H1 (cell line): ENCODE data around the gene PGAP2. TPM values are rescaled to one million over a fixed set of nuclear protein-coding genes. Genes with fewer than 3 reads are reported as not detected.

Source experiments
- ASH2L ChIP-seq: fragments of 200-600, 300-600 bp; sonication (generic); IDR thresholded peaks from one replicate; pipeline ENCODE4 v1.7.1; 2017; ENCODE audit warnings: low read length
- CBX8 ChIP-seq: fragments of 300-800, 300-1000 bp; sonication (generic); IDR thresholded peaks from 2 replicates; pipeline ENCODE4 v1.7.1; 2016; ENCODE audit warnings: low read depth, low read length, borderline replicate concordance
- CEBPB ChIP-seq: IDR thresholded peaks from 2 replicates; pipeline ENCODE4 v1.6.1; 2012; ENCODE audit warnings: low read depth, low read length
- ZNF274 ChIP-seq: IDR thresholded peaks from 2 replicates; pipeline ENCODE4 v1.7.0; 2012; ENCODE audit warnings: low read length, borderline replicate concordance; ENCODE audit errors: extremely low read depth
- polyA plus RNA-seq, 7 experiments: library from polyadenylated mRNA; depleted of rRNA in 3 of 7; stranded (reverse) in 5 of 7; unstranded in 2 of 7; fragments of >200 nt in 5 of 7; fragments of 200-250 nt in 2 of 7; gene quantifications; 1 replicate in 5 of 7; 2 replicates in 1 of 7; 4 replicates in 1 of 7; pipeline versions ENCODE4 v1.2.1 to v1.2.3, GENCODE V29; 2011 to 2013; ENCODE audit warnings: missing spikeins in 2 of 7, mixed read lengths in 2 of 7
- total RNA-seq: library from RNA; stranded (reverse); fragmentation: NEBNext Ultra II Directional; extraction: Animal tissue kit (Norgen Biotek cat#: 25700); gene quantifications from 2 replicates; pipeline ENCODE4 v1.2.1, GENCODE V29; 2021
- TF ChIP-seq, protein P1 (sequence below): IDR thresholded peaks from 2 replicates; pipeline ENCODE4 v1.6.1; 2012; ENCODE audit warnings: low read length, inconsistent platforms

PGAP2 gene
- total and polyA plus RNA-seq, 2 of the 8 experiments (the other 6 are each of a cell fraction or from before 2014, with no cell fraction given): 56.5 to 106 TPM

- TF ChIP-seq, protein P1, sequence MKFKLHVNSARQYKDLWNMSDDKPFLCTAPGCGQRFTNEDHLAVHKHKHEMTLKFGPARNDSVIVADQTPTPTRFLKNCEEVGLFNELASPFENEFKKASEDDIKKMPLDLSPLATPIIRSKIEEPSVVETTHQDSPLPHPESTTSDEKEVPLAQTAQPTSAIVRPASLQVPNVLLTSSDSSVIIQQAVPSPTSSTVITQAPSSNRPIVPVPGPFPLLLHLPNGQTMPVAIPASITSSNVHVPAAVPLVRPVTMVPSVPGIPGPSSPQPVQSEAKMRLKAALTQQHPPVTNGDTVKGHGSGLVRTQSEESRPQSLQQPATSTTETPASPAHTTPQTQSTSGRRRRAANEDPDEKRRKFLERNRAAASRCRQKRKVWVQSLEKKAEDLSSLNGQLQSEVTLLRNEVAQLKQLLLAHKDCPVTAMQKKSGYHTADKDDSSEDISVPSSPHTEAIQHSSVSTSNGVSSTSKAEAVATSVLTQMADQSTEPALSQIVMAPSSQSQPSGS: no peak
- TF ChIP-seq CEBPB (no peak), ZNF274 (no peak), ASH2L (no peak), CBX8 (no peak)
Measured at GRCh38 chr11:3836903-3837302, 28.5 kb downstream of the PGAP2 start (continued).
